Activated naive CD8-positive, alpha-beta T cell (primary cell): ENCODE results near the gene MARCHF3.

ENCODE experiments used
- H3K27ac Mint-ChIP-seq: one replicate; pipeline ENCODE4 v1.8.0; 2021; ENCODE audit warnings: mixed read lengths
- H3K27me3 Mint-ChIP-seq: one replicate; pipeline ENCODE4 v1.8.0; 2021; ENCODE audit warnings: mixed read lengths
- H3K36me3 Mint-ChIP-seq: one replicate; pipeline ENCODE4 v1.8.0; 2021; ENCODE audit warnings: mixed read lengths
- H3K4me1 Mint-ChIP-seq: one replicate; pipeline ENCODE4 v1.8.0; 2021; ENCODE audit warnings: low read depth, mixed read lengths
- H3K4me3 Mint-ChIP-seq: one replicate; pipeline ENCODE4 v1.8.0; 2021; ENCODE audit warnings: mild to moderate bottlenecking, mixed read lengths
- H3K9me3 Mint-ChIP-seq: one replicate; pipeline ENCODE4 v1.8.0; 2021; ENCODE audit warnings: low read depth, mixed read lengths

Gene MARCHF3

DNA sequence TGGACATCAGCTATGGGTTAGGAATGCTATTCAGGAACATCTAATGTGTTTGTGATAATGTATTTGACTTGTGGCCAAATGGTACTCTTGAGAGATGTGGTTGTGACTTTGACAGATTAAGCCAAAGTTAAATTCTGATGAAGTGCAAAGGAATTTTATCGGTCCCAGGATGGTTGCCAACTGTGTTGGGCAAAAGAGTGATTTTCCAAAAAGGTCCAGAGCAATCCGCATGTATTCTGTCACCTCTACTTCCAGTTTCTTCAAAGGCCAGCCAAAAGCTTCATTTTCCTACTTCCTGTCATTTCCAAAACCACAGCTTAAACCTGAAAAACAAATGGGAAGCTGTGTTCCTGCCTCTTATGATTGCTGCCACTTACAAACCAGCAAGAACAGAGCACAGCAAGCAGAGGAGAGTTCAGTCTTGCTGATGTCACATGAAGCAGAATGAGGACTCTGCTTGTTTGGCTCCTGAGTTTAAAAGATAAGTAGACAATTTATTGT, 59.8 kb downstream of the MARCHF3 start:
- H3K4me1 Mint-ChIP-seq = peaks cover 31% of the 10 kb centered on the region
- no peak overlapping the region for H3K4me3 Mint-ChIP-seq
- no peaks in the 10 kb centered on the region for H3K27me3 Mint-ChIP-seq
- no peak overlapping the region for H3K27ac Mint-ChIP-seq
- peaks cover 3% of the 10 kb centered on the region for H3K36me3 Mint-ChIP-seq
- H3K9me3 Mint-ChIP-seq = no peaks in the 10 kb centered on the region

DNA sequence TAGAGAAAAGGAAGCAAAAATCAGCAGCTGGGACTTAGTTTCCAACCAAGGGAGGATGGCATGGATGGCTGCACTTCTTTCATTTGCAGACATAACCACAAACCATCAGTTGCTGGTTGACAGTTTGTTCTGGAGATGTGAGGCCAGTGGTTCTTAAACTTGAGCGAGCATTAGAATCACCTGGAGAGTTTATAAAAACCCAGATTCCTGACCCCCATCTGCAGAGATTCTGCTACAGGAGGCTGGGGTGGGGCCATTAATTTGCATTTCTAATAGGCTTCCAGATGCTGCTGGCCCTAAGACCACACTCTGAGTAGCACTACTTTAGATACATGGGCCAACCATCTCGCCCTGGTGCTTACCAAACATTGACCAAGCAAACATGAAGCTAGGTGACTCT, 60.8 kb downstream of the MARCHF3 start:
- H3K4me1 Mint-ChIP-seq = peaks cover 31% of the 10 kb centered on the region
- H3K27me3 Mint-ChIP-seq = no peaks in the 10 kb centered on the region
- no peak overlapping the region for H3K4me3 Mint-ChIP-seq
- no peaks in the 10 kb centered on the region for H3K9me3 Mint-ChIP-seq
- peaks cover 4% of the 10 kb centered on the region for H3K36me3 Mint-ChIP-seq
- H3K27ac Mint-ChIP-seq = no peak overlapping the region

- H3K4me3 Mint-ChIP-seq = no peak overlapping the region
- peaks cover 21% of the 10 kb centered on the region for H3K4me1 Mint-ChIP-seq
- peaks cover 4% of the 10 kb centered on the region for H3K36me3 Mint-ChIP-seq
- H3K27me3 Mint-ChIP-seq = no peaks in the 10 kb centered on the region
- H3K27ac Mint-ChIP-seq = no peak overlapping the region
- no peaks in the 10 kb centered on the region for H3K9me3 Mint-ChIP-seq
These were observed 62.4 kb downstream of the MARCHF3 start for GRCh38 chr5:126967808-126968466.

- Mint-ChIP-seq H3K4me1 (peaks cover 2% of the 10 kb centered on the region), H3K36me3 (peaks cover 4% of the 10 kb centered on the region), H3K4me3 (no peak overlapping the region), H3K9me3 (no peaks in the 10 kb centered on the region), H3K27ac (no peak overlapping the region), H3K27me3 (no peaks in the 10 kb centered on the region)
These were observed 64.9 kb downstream of the MARCHF3 start for GRCh38 chr5:126965487-126965886.

DNA sequence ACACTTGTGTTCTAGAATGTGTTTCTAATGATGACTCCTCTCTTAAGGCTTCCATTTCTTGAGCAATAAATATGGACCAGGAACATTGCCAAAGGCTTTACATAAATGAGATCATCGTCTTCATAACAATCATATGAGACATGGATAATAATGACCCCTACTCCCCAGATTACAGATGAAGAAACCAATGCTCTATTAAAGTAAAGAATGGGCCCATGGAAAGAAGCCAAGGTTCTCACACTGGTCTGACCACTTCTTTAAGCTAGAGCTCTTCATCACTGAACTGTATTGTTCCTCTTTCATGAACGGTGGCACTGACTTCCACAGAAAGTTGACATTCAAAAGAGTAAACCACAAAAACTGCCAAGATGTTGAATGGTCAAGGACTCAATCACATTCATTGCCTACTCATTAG, 65.3 kb downstream of the MARCHF3 start:
- peaks cover 2% of the 10 kb centered on the region for H3K36me3 Mint-ChIP-seq
- H3K4me1 Mint-ChIP-seq = no peaks in the 10 kb centered on the region
- no peak overlapping the region for H3K27ac Mint-ChIP-seq
- no peaks in the 10 kb centered on the region for H3K27me3 Mint-ChIP-seq
- no peaks in the 10 kb centered on the region for H3K9me3 Mint-ChIP-seq
- no peak overlapping the region for H3K4me3 Mint-ChIP-seq

- Mint-ChIP-seq H3K27ac (no peak overlapping the region), H3K4me3 (no peak overlapping the region)
These were observed 66.5 kb downstream of the MARCHF3 start for GRCh38 chr5:126963822-126964375.

DNA sequence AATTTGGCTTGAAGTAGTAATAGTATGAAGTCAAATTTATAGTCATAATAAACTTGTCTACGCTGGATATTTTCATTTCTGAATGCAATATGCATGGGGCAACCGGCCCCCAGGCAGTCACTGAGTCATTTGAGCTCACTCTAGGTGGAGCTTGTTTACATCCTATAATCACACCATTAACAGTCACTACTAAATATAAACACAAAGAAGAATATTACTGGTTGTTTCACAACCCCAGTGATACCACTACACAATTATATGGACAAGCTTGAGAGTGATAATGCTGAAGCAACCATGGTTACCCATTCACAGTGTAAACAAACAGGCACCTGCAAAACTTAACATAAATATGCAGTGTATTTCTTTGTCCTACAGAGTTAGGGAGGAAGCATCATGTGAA, 68.7 kb downstream of the MARCHF3 start:
- Mint-ChIP-seq H3K36me3 (peaks cover 3% of the 10 kb centered on the region), H3K27ac (no peak overlapping the region), H3K4me3 (no peak overlapping the region), H3K4me1 (no peaks in the 10 kb centered on the region), H3K27me3 (no peaks in the 10 kb centered on the region), H3K9me3 (no peaks in the 10 kb centered on the region)

More at GRCh38 chr5:126963822-126964375, 66.5 kb downstream of the MARCHF3 start:
- H3K27me3 Mint-ChIP-seq = no peaks in the 10 kb centered on the region
- H3K4me1 Mint-ChIP-seq = no peaks in the 10 kb centered on the region
- H3K36me3 Mint-ChIP-seq = peaks cover 2% of the 10 kb centered on the region
- H3K9me3 Mint-ChIP-seq = no peaks in the 10 kb centered on the region

- Mint-ChIP-seq H3K4me1 (no peaks in the 10 kb centered on the region), H3K9me3 (no peaks in the 10 kb centered on the region), H3K27me3 (no peaks in the 10 kb centered on the region), H3K36me3 (peaks cover 4% of the 10 kb centered on the region), H3K4me3 (no peak overlapping the region), H3K27ac (no peak overlapping the region)
These were observed 69.2 kb downstream of the MARCHF3 start for GRCh38 chr5:126961128-126961527.

GRCh38 chr5:126959188-126959587, 71.2 kb downstream of the MARCHF3 start:
- Mint-ChIP-seq H3K27ac (no peak overlapping the region), H3K4me3 (no peak overlapping the region), H3K36me3 (peaks cover 3% of the 10 kb centered on the region), H3K27me3 (no peaks in the 10 kb centered on the region), H3K4me1 (no peaks in the 10 kb centered on the region), H3K9me3 (no peaks in the 10 kb centered on the region)

- Mint-ChIP-seq H3K36me3 (peaks cover 3% of the 10 kb centered on the region), H3K4me1 (no peaks in the 10 kb centered on the region), H3K4me3 (no peak overlapping the region), H3K9me3 (no peaks in the 10 kb centered on the region), H3K27me3 (no peaks in the 10 kb centered on the region), H3K27ac (no peak overlapping the region)
These were observed 73.4 kb downstream of the MARCHF3 start for GRCh38 chr5:126956991-126957390.

DNA sequence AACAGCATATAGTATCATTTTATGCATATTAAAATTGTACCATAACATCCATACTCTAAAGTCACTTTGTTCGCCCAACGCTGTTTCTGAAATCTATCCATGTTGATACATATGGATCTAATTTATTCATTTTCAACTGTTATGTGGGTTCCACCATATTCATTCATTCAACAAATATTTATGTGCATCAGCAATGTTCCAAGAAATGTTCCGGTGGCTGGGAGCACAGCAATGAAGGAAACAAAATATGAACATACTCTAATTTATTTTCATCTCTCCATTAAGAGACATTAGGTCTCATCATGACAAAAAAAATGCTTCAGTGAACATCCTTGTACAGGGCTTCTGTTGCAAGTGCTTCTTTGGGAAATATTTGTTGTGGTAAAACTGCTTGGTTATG, 75.4 kb downstream of the MARCHF3 start:
- H3K27ac Mint-ChIP-seq = no peak overlapping the region
- no peak overlapping the region for H3K4me3 Mint-ChIP-seq
- H3K36me3 Mint-ChIP-seq = peaks cover 3% of the 10 kb centered on the region
- H3K9me3 Mint-ChIP-seq = no peaks in the 10 kb centered on the region
- H3K27me3 Mint-ChIP-seq = no peaks in the 10 kb centered on the region
- no peaks in the 10 kb centered on the region for H3K4me1 Mint-ChIP-seq

DNA sequence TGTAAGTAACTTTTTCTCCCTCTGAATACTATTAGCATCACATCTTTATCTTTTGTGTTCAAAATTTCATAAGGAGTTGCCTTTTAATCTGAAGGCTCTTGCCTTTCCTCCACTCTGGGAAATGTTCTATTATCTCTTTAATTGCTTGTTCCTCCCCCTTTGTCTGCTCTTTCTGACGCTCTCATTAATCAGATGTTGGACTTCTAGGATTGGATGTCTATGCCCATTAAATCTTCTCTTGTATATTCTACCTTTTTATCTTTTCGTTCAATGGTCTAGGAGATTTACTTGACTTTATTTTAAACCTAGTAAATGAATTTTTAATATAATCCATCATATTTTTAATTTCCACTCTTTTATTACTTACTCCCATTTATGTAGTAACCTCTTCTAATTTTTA, 76.7 kb downstream of the MARCHF3 start:
- Mint-ChIP-seq H3K9me3 (no peaks in the 10 kb centered on the region), H3K4me3 (no peak overlapping the region), H3K36me3 (peaks cover 3% of the 10 kb centered on the region), H3K27me3 (no peaks in the 10 kb centered on the region), H3K27ac (no peak overlapping the region), H3K4me1 (no peaks in the 10 kb centered on the region)

- Mint-ChIP-seq H3K27me3 (no peaks in the 10 kb centered on the region), H3K27ac (no peak overlapping the region), H3K36me3 (peaks cover 5% of the 10 kb centered on the region), H3K4me1 (no peaks in the 10 kb centered on the region), H3K4me3 (no peak overlapping the region), H3K9me3 (no peaks in the 10 kb centered on the region)
These were observed 80.9 kb downstream of the MARCHF3 start for GRCh38 chr5:126949475-126949874.

GRCh38 chr5:126948453-126948852, 81.9 kb downstream of the MARCHF3 start:
- Mint-ChIP-seq H3K4me1 (no peaks in the 10 kb centered on the region), H3K9me3 (no peaks in the 10 kb centered on the region), H3K36me3 (peaks cover 5% of the 10 kb centered on the region), H3K27me3 (no peaks in the 10 kb centered on the region), H3K4me3 (no peak overlapping the region), H3K27ac (no peak overlapping the region)

DNA sequence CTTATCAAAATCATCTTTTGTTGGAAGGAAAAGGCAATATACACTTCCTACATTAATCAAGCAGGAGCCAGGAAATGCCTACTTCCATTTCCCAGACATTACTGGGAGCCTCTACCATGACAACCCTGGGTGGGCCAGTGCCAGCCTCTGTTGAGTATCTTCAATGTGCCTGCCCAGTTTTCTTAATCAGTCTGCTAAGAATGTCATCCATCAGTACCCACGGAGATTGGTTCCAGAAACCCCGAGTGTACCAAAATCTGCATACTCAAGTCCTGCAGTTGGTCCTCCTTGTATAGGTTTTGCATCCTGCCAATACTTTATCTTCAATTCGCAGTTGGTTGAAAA, 82.4 kb downstream of the MARCHF3 start:
- peaks cover 5% of the 10 kb centered on the region for H3K36me3 Mint-ChIP-seq
- H3K4me3 Mint-ChIP-seq = no peak overlapping the region

More for the DNA sequence above, 82.4 kb downstream of the MARCHF3 start:
- no peaks in the 10 kb centered on the region for H3K4me1 Mint-ChIP-seq
- no peaks in the 10 kb centered on the region for H3K27me3 Mint-ChIP-seq
- no peak overlapping the region for H3K27ac Mint-ChIP-seq
- no peaks in the 10 kb centered on the region for H3K9me3 Mint-ChIP-seq
